Endodermal cell (in vitro differentiated cells): Measurements from ENCODE around the gene ZNF345. TPM values are rescaled to one million over a fixed set of nuclear protein-coding genes. Genes with fewer than 3 reads are reported as not detected.

Source experiments
- DNase-seq: peaks from one replicate; pipeline ENCODE4 v3.0.0-alpha.2; 2017
- H3K27ac ChIP-seq: 2 replicates; pipeline ENCODE4 v1.5.1; 2013; ENCODE audit warnings: mild to moderate bottlenecking, low read depth, low read length, moderate library complexity
- H3K27me3 ChIP-seq: 2 replicates; pipeline ENCODE4 v1.6.1; 2013; ENCODE audit warnings: mild to moderate bottlenecking, low read length, moderate library complexity; ENCODE audit not compliant: insufficient read depth, control insufficient read depth, poor library complexity, severe bottlenecking
- H3K36me3 ChIP-seq: 2 replicates; pipeline ENCODE4 v1.7.0; 2013; ENCODE audit warnings: mild to moderate bottlenecking, low read length, moderate library complexity; ENCODE audit not compliant: control insufficient read depth, insufficient read depth
- H3K4me1 ChIP-seq: one replicate; pipeline ENCODE4 v1.7.0; 2013; ENCODE audit warnings: low read length; ENCODE audit not compliant: control insufficient read depth, insufficient read depth
- H3K4me3 ChIP-seq: 2 replicates; pipeline ENCODE4 v1.5.1; 2013; ENCODE audit warnings: mild to moderate bottlenecking, low read length, moderate library complexity
- H3K9ac ChIP-seq: 2 replicates; pipeline ENCODE4 v1.6.1; 2013; ENCODE audit warnings: mild to moderate bottlenecking, low read length, moderate library complexity; ENCODE audit not compliant: poor library complexity, severe bottlenecking; ENCODE audit errors: extremely low read depth
- H3K9me3 ChIP-seq: 2 replicates; pipeline ENCODE4 v1.6.1; 2013; ENCODE audit warnings: mild to moderate bottlenecking, low read length, moderate library complexity; ENCODE audit not compliant: control insufficient read depth
- H3K27ac Mint-ChIP-seq: 2 replicates; pipeline ENCODE4 v1.8.0; 2020; ENCODE audit warnings: mixed read lengths
- H3K27me3 Mint-ChIP-seq: 2 replicates; pipeline ENCODE4 v1.8.0; 2021; ENCODE audit warnings: mild to moderate bottlenecking, mixed read lengths; ENCODE audit not compliant: insufficient read depth
- H3K36me3 Mint-ChIP-seq: 2 replicates; pipeline ENCODE4 v1.8.0; 2020; ENCODE audit warnings: low read depth, mixed read lengths
- H3K4me1 Mint-ChIP-seq: 2 replicates; pipeline ENCODE4 v1.8.0; 2020; ENCODE audit warnings: mixed read lengths
- H3K4me3 Mint-ChIP-seq: 2 replicates; pipeline ENCODE4 v1.8.0; 2020; ENCODE audit warnings: mild to moderate bottlenecking, moderate library complexity, mixed read lengths
- H3K9me3 Mint-ChIP-seq: 2 replicates; pipeline ENCODE4 v1.8.0; 2020; ENCODE audit warnings: mild to moderate bottlenecking, mixed read lengths
- CTCF ChIP-seq: fragments of 200-600 bp; sonication (generic); conservative IDR thresholded peaks from 2 replicates; pipeline ENCODE4 v1.5.0; 2021; ENCODE audit warnings: antibody characterized with exemption, mild to moderate bottlenecking
- WGBS, 2 experiments: methylation state at CpG; one replicate each; pipeline versions ENCODE4 v1.1.5 to v1.1.7; 2013; ENCODE audit warnings: missing lambda C conversion rate in 2 of 2, mixed read lengths in 1 of 2; ENCODE audit not compliant: insufficient coverage in 1 of 2, insufficient read length in 1 of 2; 5-methylcytosine and 5-hydroxymethylcytosine counted together
- total RNA-seq, 2 donors: library from RNA; stranded (reverse); fragmentation: NEBNext Ultra II Directional in 1 of 2; extraction: Animal tissue kit (Norgen Biotek cat#: 25700) in 1 of 2; gene quantifications; 2 replicates in 1 of 2; 3 replicates in 1 of 2; pipeline ENCODE4 v1.2.1, GENCODE V29; 2021

The ZNF345 gene
- total RNA-seq, 2 donors from 2014 or later: 7.0 to 9.2 TPM

GRCh38 chr19:36819130-36819630 is 31.5 kb upstream of the ZNF345 start:
- H3K9ac ChIP-seq: no peak overlapping the region
- H3K9me3 ChIP-seq: peaks cover 98% of the 10 kb centered on the region
- no peak overlapping the region for H3K27ac ChIP-seq
- no peak overlapping the region for H3K4me3 Mint-ChIP-seq
- no peak for DNase-seq
- H3K27me3 ChIP-seq: no peaks in the 10 kb centered on the region
- no peak for TF ChIP-seq CTCF
- WGBS, 2 experiments: 96% methylated on average over 6 to 7 of the region's 7 CpGs
- no peaks in the 10 kb centered on the region for H3K4me1 ChIP-seq
- no peaks in the 10 kb centered on the region for H3K27me3 Mint-ChIP-seq
- H3K4me1 Mint-ChIP-seq: no peaks in the 10 kb centered on the region
- no peak overlapping the region for H3K27ac Mint-ChIP-seq
- peaks cover 94% of the 10 kb centered on the region for H3K36me3 Mint-ChIP-seq
- H3K4me3 ChIP-seq: peak overlapping the region; percentile 68
- H3K36me3 ChIP-seq: peaks cover 83% of the 10 kb centered on the region
- peaks cover 98% of the 10 kb centered on the region for H3K9me3 Mint-ChIP-seq

- Histone ChIP-seq H3K27me3 (no peaks in the 10 kb centered on the region), H3K9ac (no peak overlapping the region), H3K9me3 (peaks cover 96% of the 10 kb centered on the region), H3K27ac (no peak overlapping the region), H3K4me3 (peak overlapping the region; percentile 61), H3K4me1 (no peaks in the 10 kb centered on the region), H3K36me3 (peaks cover 85% of the 10 kb centered on the region)
- Mint-ChIP-seq H3K27me3 (no peaks in the 10 kb centered on the region), H3K9me3 (peaks cover 96% of the 10 kb centered on the region), H3K27ac (no peak overlapping the region), H3K36me3 (peaks cover 93% of the 10 kb centered on the region), H3K4me3 (no peak overlapping the region), H3K4me1 (no peaks in the 10 kb centered on the region)
- no peak for TF ChIP-seq CTCF
- DNase-seq: no peak
- WGBS, 2 experiments: 90 to 95% methylated on average over 5 of the region's 5 CpGs
Observed at GRCh38 chr19:36821758-36822157, 28.9 kb upstream of the ZNF345 start.

GRCh38 chr19:36833430-36833829 is 17.2 kb upstream of the ZNF345 start:
- Histone ChIP-seq H3K27ac (no peak overlapping the region), H3K9me3 (peaks cover 79% of the 10 kb centered on the region), H3K4me3 (no peak overlapping the region), H3K4me1 (no peaks in the 10 kb centered on the region), H3K36me3 (peaks cover 49% of the 10 kb centered on the region), H3K9ac (no peak overlapping the region), H3K27me3 (no peaks in the 10 kb centered on the region)
- no peaks in the 10 kb centered on the region for H3K4me1 Mint-ChIP-seq
- H3K4me3 Mint-ChIP-seq: no peak overlapping the region
- DNase-seq: no peak
- peaks cover 74% of the 10 kb centered on the region for H3K9me3 Mint-ChIP-seq
- WGBS, 2 experiments: 100% methylated on average over 1 of the region's 2 CpGs; no CpG with 5 or more reads in 1 of the 2 experiments
- peaks cover 70% of the 10 kb centered on the region for H3K36me3 Mint-ChIP-seq
- H3K27ac Mint-ChIP-seq: no peak overlapping the region
- no peak for TF ChIP-seq CTCF
- H3K27me3 Mint-ChIP-seq: no peaks in the 10 kb centered on the region
